ENCODE measurements around the gene C1orf167.

DNA sequence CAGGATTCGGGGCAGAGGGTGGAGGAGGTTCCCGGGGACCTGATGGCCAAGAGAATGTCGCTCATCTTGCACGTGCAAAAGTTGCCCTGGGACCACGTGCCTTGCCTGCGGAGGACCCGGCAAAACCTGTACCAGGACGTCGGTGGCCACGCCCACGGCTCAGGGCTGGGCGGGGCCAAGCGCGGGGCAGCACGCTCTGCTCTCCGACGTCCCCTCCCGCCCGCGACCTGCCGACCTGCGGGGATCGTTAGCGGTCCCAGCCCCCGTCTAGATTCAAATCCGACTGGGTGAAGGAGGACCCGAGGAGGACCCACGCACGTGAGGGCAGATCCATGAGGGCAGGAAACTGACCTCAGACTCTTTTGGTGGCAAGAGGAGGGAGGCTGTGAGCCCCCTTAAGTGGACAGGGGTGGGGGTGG, at the start of gene C1orf167:
- TF ChIP-seq, protein P1, sequence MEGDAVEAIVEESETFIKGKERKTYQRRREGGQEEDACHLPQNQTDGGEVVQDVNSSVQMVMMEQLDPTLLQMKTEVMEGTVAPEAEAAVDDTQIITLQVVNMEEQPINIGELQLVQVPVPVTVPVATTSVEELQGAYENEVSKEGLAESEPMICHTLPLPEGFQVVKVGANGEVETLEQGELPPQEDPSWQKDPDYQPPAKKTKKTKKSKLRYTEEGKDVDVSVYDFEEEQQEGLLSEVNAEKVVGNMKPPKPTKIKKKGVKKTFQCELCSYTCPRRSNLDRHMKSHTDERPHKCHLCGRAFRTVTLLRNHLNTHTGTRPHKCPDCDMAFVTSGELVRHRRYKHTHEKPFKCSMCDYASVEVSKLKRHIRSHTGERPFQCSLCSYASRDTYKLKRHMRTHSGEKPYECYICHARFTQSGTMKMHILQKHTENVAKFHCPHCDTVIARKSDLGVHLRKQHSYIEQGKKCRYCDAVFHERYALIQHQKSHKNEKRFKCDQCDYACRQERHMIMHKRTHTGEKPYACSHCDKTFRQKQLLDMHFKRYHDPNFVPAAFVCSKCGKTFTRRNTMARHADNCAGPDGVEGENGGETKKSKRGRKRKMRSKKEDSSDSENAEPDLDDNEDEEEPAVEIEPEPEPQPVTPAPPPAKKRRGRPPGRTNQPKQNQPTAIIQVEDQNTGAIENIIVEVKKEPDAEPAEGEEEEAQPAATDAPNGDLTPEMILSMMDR (conservative IDR thresholded peaks at IDR 0.05), result no peak
- TF ChIP-seq ZFX (IDR thresholded peaks at IDR 0.05), result no peak
